ENCODE results near the gene TRMT1.

The TRMT1 gene

GRCh38 chr19:13098277-13099072 is 18.1 kb downstream of the TRMT1 start:
- DNase-seq (ENCODE audit: low spot score) = no peak
- in situ Hi-C loops (cut with MboI; ENCODE audit: low sequenced_read_pairs, unreplicated experiment) = no loop called here
- no peak for TF ChIP-seq CTCF (IDR thresholded peaks at IDR 0.05; ENCODE audit: borderline replicate concordance, control extremely low read depth, extremely low read depth, insufficient read depth, missing control alignments)

GRCh38 chr19:13097463-13098258 is 18.9 kb downstream of the TRMT1 start:
- DNase-seq (ENCODE audit: low spot score) = no peak
- in situ Hi-C loops (cut with MboI; ENCODE audit: low sequenced_read_pairs, unreplicated experiment) = no loop called here
- no peak for TF ChIP-seq CTCF (IDR thresholded peaks at IDR 0.05; ENCODE audit: borderline replicate concordance, control extremely low read depth, extremely low read depth, insufficient read depth, missing control alignments)

GRCh38 chr19:13097033-13097462 is 19.5 kb downstream of the TRMT1 start:
- no peak for DNase-seq (ENCODE audit: low spot score)
- no peak for TF ChIP-seq CTCF (IDR thresholded peaks at IDR 0.05; ENCODE audit: borderline replicate concordance, control extremely low read depth, extremely low read depth, insufficient read depth, missing control alignments)
- in situ Hi-C loops (cut with MboI; ENCODE audit: low sequenced_read_pairs, unreplicated experiment) = no loop called here

GRCh38 chr19:13095934-13096927 is 20.3 kb downstream of the TRMT1 start:
- in situ Hi-C loops (cut with MboI; ENCODE audit: low sequenced_read_pairs, unreplicated experiment) = no loop called here

GRCh38 chr19:13095393-13095784 is 21.2 kb downstream of the TRMT1 start:
- TF ChIP-seq CTCF (IDR thresholded peaks at IDR 0.05; ENCODE audit: borderline replicate concordance, control extremely low read depth, extremely low read depth, insufficient read depth, missing control alignments) = no peak
- DNase-seq (ENCODE audit: low spot score) = no peak
- in situ Hi-C loops (cut with MboI; ENCODE audit: low sequenced_read_pairs, unreplicated experiment) = no loop called here

More at GRCh38 chr19:13095934-13096927, 20.3 kb downstream of the TRMT1 start:
- no peak for DNase-seq (ENCODE audit: low spot score)
- TF ChIP-seq CTCF (IDR thresholded peaks at IDR 0.05; ENCODE audit: borderline replicate concordance, control extremely low read depth, extremely low read depth, insufficient read depth, missing control alignments) = no peak
